Occipital lobe (tissue), 2 donors: Measurements from ENCODE around the gene PTPRN2. TPM values are rescaled to one million over a fixed set of nuclear protein-coding genes. Genes with fewer than 3 reads are reported as not detected.

Experiments used
- DNase-seq: peaks from one replicate; lab custom pipeline; 2025; lab: John Stamatoyannopoulos, UW
- total RNA-seq: library from RNA; depleted of rRNA; stranded (reverse); fragments of >200 nt; gene quantifications from one replicate; pipeline ENCODE4 v1.2.3, GENCODE V29; 2014

The PTPRN2 gene
- total RNA-seq, 1 donor from 2014 or later, result 62.2 TPM

DNA sequence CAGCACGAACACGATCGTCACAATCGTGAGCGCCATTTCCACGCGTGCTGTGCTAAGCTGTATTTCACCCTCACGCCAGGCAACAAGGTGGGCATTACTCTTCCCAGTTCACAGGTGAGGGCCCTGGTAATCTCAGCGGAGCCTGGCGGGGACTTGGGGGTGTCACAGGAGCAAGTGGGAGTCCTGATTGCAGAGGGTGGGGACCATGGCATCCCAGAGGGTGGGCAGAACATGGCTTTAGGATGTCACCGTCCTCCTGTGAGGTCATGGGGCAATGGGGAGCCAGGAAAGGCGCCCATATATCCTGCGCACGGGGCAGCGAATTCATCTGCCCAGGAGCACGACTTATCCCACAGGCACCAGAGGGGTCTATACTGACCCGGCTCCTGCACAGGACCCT is 761.1 kb downstream of the PTPRN2 start:
- no peak for DNase-seq

DNA sequence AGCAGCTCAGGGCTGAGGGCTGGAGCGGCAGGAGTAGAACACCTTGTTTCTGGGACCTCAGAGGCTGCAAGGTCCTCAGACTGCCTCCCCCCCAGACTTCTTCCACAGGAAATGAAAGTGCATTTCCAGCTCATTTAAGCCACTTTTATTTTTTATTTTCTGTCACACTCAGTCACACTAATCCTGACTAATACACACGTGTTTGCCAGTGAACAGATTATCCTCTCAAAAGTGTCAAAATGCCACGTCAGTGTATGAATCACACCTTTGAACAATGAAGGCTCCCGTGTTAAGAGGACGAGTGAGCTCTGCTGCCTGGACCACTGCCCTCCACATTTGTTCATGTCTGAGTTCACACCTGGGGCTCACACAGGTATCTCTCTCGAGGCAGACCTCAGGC is 762.3 kb downstream of the PTPRN2 start:
- DNase-seq, result no peak

DNA sequence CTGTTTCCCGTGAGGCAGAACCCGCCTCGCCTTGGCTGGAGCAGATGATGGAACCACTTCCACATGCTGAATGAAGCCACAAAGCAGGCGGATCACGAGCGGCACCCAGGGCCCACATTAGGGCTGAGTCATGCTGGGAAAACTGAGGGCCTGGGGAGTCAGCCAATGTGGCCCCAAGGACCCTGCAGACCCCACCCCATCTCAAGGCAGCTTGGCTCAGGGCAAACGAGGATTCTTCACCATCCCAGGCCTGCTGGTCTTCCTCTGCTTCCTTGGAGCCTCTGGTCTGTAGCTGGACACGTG is 762.9 kb downstream of the PTPRN2 start:
- DNase-seq, result no peak

DNA sequence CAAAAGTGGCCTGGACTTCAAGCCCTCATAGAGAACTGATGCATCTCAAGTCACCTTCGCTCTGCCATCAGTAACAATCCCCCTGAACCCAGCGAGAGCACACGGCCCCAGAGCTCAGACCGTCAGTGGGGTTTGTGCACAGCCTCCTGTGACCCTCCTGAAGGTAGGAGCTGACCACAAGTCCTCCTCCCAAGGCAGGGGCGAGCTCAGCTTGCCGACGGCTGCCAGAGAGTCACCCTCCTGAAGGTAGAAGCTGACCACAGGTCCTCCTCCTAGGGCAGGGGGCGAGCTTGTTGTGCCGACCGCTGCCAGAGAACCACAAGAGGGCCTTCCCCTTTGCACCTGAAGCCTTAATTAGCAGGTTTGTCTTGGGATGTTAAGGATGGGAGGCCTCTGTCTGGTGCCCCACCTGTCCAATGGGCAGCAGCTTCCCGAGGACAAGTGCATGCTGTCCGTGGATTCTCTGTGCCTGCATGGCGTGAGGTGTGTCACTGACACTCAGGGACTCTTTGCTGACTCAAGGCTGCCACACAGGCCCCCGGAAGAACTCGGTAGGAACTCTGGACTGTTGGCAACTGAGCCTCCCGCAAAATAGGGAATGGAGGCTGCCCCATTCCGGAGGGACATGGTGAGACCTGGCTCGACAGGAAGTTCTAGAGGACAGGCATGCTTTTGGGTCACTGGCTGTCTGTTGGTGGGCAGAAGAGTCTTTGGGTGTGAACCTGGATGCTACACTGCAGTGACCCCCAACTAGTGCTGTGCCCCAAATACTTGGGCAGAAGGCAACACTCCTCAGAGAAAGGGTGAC is 763.4 kb downstream of the PTPRN2 start:
- DNase-seq, result no peak

DNA sequence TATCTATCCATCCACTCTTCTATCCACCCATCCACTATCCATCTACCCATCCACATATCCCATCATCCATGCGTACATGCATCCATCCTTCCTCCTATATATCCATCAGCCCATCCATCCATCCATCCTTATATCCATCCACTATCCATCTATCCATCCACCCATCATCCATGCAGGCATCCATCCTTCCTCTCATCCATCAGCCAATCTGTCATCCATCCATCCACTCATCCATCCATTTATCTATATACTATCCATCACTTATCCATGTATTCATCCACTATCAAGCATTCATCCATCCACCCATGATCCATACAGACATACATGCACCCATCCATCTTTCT is 765.0 kb downstream of the PTPRN2 start:
- DNase-seq, result no peak

- DNase-seq, result no peak
Observed at GRCh38 chr7:157821959-157822687, 765.5 kb downstream of the PTPRN2 start.

GRCh38 chr7:157820796-157821195 is 766.8 kb downstream of the PTPRN2 start:
- DNase-seq, result no peak

GRCh38 chr7:157819455-157819807 is 768.2 kb downstream of the PTPRN2 start:
- no peak for DNase-seq

DNA sequence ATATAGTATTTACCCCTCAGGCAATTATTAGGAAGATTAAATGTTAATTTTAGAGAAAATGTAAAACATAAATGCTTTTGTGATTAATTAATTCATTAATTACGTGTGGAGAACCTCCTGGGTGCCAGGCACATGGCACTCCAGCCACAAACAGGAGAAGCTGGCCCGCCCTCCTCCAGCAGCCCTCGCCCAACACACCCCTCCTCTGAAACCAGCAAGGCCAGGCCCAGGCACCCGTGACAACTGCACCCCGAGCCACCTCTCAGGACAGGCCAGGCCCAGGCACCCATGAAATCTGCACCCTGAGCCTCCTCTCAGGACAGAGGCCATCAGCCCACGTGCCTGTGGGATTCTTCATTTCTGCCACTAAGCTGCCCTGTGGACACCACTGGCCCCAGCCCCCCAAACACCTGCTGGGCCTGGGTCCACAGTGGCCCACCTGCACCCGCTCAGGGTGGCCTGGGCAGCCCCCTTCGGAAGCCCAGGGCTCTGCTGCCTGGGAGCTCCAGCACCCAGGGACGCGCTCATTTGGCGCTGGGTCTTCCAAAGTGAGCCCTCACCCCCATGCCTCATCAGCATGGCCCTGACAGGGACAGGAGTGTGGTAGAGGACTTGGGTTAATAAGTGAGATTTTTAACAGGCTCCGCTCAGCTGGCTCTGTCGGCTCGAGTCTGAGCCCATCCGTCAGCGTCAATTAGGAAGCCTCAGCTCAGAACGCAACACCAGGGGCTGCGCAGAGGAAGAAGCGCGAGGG is 768.7 kb downstream of the PTPRN2 start:
- DNase-seq, result no peak

GRCh38 chr7:157817944-157818700 is 769.5 kb downstream of the PTPRN2 start:
- DNase-seq, result no peak

- DNase-seq, result no peak
Observed at GRCh38 chr7:157817433-157817832, 770.2 kb downstream of the PTPRN2 start.

DNA sequence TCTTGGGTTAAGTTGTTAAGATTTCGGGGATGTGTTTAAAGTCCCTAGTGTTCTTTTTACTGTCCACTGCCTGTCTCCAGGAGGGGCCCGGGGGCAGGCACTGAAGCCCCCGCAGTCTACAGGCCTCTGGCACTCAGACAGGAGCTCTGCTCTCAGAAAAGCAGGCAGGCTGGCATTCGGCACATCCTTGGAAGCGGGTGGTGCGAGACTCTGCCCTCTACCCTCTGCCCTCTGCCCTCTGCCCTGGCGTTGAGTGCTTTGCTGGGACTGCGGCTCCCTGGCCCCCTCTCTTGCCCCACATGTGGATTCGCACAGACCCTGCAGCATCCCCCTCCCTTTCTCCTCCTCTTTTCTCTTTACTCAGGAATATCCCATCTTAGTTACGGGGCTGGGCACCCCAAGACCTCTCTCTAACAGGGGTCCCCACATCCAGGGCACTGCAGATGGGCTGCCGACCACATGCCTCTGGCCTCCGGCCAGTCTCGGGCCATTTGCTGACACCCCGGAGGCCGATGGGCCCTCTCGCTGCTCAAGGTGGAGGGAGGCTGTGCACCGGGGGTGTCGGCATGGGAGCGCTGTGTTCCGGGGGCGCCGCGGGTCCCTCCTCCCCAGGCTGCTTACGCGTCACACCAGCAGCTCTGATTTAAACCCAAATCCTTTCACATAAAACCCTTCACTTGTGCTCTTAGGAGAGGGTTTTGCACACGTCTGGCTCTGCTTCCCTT is 770.9 kb downstream of the PTPRN2 start:
- DNase-seq, result no peak

- no peak for DNase-seq
Observed at GRCh38 chr7:157816086-157816485, 771.5 kb downstream of the PTPRN2 start.

DNA sequence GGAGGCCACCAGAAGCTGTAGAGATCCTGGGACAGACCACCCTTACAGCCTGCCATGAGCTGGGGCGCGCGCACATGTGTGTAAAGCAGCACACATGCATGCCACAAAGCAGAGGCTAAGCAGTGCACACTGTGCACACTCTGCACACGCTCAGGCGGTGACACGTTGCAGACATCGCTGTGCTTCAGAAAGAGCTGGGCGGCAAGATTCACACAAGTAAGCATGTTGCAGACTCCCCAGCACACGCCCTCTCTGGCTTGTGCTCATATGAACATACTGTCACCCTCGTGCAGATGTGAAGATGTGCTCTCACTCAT is 772.0 kb downstream of the PTPRN2 start:
- no peak for DNase-seq

DNA sequence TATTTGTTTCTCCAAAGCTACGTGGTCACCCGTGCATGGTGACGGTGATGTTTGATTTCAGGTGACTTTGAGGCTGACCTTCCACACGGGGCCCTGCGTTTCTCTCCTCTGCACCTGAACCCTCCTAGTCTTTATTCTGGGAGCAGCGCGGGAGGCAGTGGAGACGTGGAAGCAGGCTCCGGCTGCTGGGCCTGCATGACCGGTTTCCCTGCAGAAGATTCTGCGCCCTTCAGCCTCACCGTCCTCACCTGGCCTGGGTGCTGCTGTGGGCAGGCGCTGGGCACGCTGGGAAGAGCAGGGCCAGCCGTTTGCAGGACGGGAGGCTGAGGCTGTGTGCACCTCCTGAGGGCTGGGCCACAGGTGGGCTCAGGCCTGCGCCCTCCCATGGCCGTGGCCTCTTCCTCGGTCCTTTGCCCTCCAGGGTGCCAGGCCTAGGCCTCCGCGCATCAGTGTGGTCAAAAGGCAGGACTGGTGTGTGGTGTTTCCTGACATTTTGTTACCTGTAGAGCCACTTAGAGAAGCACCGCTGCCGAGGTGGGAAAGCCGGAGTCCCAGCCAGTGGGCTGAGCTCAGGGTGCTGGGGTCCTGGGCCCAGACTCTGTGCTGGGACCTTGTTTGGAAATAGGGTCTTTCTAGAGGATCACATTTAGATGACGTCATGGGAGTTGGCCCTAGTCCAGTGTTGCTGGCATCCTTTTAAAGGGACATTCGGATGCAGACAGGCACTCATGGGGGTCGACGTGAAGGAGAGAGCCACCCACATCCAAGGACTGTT is 772.5 kb downstream of the PTPRN2 start:
- no peak for DNase-seq

- no peak for DNase-seq
Observed at GRCh38 chr7:157813741-157814661, 773.6 kb downstream of the PTPRN2 start.

DNA sequence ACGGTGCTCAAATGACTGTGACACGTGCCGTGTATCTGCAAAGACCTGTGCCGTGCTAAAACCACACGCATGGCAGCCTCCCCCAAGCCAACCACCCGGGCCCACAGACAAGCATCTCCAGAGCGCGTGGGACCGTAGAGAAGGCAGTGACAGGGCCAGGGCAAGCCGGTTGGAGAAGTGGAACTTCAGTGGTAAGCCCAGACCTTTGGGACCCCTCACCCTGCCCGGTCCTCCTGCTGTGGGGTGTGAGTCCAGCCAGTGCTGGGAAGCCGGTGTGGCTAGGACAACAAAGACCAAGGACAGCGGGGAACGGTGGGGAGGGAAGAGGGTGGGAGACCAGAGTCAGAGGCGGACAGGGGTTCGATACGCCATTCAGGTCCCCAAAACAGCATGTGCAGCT is 774.6 kb downstream of the PTPRN2 start:
- DNase-seq, result no peak

GRCh38 chr7:157811946-157812345 is 775.7 kb downstream of the PTPRN2 start:
- no peak for DNase-seq
